GM12878 (cell line): ENCODE results near the gene NFE2. TPM values are rescaled to one million over a fixed set of nuclear protein-coding genes. Genes with fewer than 3 reads are reported as not detected.

Experiments
- BCL11A ChIP-seq: IDR thresholded peaks from 2 replicates; pipeline ENCODE4 v1.6.1; 2011; ENCODE audit warnings: low read depth, low read length
- BRCA1 ChIP-seq: IDR thresholded peaks from 2 replicates; pipeline ENCODE4 v1.6.1; 2011; ENCODE audit warnings: low read depth, low read length, improper control_type of control experiment
- CBFB ChIP-seq: IDR thresholded peaks from 2 replicates; pipeline ENCODE4 v1.6.1; 2016; ENCODE audit warnings: antibody characterized with exemption, low read depth
- CHD4 ChIP-seq: fragments of 200-600 bp; sonication (generic); IDR thresholded peaks from 2 replicates; pipeline ENCODE4 v1.6.1; 2016; ENCODE audit warnings: mild to moderate bottlenecking
- EGR1 ChIP-seq, 2 experiments: IDR thresholded peaks; 1 replicate in 1 of 2; 2 replicates in 1 of 2; pipeline ENCODE4 v1.6.1; 2011 to 2012; ENCODE audit warnings: low read depth in 2 of 2, low read length in 2 of 2, borderline replicate concordance in 1 of 2, mild to moderate bottlenecking in 1 of 2, moderate library complexity in 1 of 2
- FOXM1 ChIP-seq: IDR thresholded peaks from 2 replicates; pipeline ENCODE4 v1.6.1; 2012; ENCODE audit warnings: low read depth, mild to moderate bottlenecking, inconsistent platforms, low read length, moderate library complexity
- NBN ChIP-seq: fragments of 450-650 bp; IDR thresholded peaks from 2 replicates; pipeline ENCODE4 v1.6.1; 2016
- NFYA ChIP-seq: IDR thresholded peaks from 2 replicates; pipeline ENCODE4 v1.6.1; 2011; ENCODE audit warnings: low read depth, mild to moderate bottlenecking, low read length, improper control_type of control experiment, borderline replicate concordance
- NR2C1 ChIP-seq: fragments of 450-650 bp; IDR thresholded peaks from 2 replicates; pipeline ENCODE4 v1.6.1; 2017; ENCODE audit warnings: antibody characterized with exemption, mild to moderate bottlenecking, moderate library complexity
- NR2F1 ChIP-seq: fragments of 450-650 bp; conservative IDR thresholded peaks from 2 replicates; pipeline ENCODE4 v1.6.1; 2017; ENCODE audit warnings: mild to moderate bottlenecking
- PAX8 ChIP-seq: fragments of 450-650 bp; IDR thresholded peaks from 2 replicates; pipeline ENCODE4 v1.6.1; 2017; ENCODE audit warnings: mild to moderate bottlenecking, moderate library complexity
- SMAD1 ChIP-seq: fragments of 450-650 bp; IDR thresholded peaks from 2 replicates; pipeline ENCODE4 v1.6.1; 2018; ENCODE audit warnings: mild to moderate bottlenecking, low read depth; ENCODE audit not compliant: partially characterized antibody
- SMAD5 ChIP-seq: IDR thresholded peaks from 2 replicates; pipeline ENCODE4 v1.6.1; 2016; ENCODE audit warnings: antibody characterized with exemption, low read depth
- SMC3 ChIP-seq: IDR thresholded peaks from 2 replicates; pipeline ENCODE4 v1.6.1; 2011; ENCODE audit warnings: low read length, improper control_type of control experiment, borderline replicate concordance
- SREBF1 ChIP-seq: IDR thresholded peaks from 2 replicates; pipeline ENCODE4 v1.6.1; 2012; ENCODE audit warnings: mild to moderate bottlenecking, low read length
- YY1 ChIP-seq: IDR thresholded peaks from 2 replicates; pipeline ENCODE4 v1.6.1; 2011; ENCODE audit warnings: low read depth, mild to moderate bottlenecking, low read length
- polyA plus RNA-seq, 11 experiments: library from polyadenylated mRNA; depleted of rRNA in 4 of 11; unstranded in 6 of 11; stranded (reverse) in 5 of 11; fragments of >200 nt; fragmentation: Nextera tagmentation in 4 of 11; fragmentation: Illumina TruSeq in 1 of 11; extraction: Ambion mirVana in 4 of 11; extraction: Trizol in 1 of 11; gene quantifications; 1 replicate in 1 of 11; 2 replicates in 10 of 11; pipeline versions ENCODE4 v1.2.1 to v1.2.3, GENCODE V29; 2011 to 2016; ENCODE audit warnings: inconsistent platforms in 2 of 11, missing spikeins in 2 of 11, low read depth in 1 of 11
- total RNA-seq, 4 experiments: library from RNA; depleted of rRNA in 3 of 4; stranded (reverse); fragments of >200 nt in 3 of 4; fragmentation: Illumina TruSeq in 1 of 4; extraction: Trizol in 1 of 4; gene quantifications; 2 replicates each; pipeline versions ENCODE4 v1.2.1 to v1.2.3, GENCODE V29; 2013 to 2021
- TF ChIP-seq, protein P1 (sequence below): fragments of 450-650 bp; IDR thresholded peaks from 2 replicates; pipeline ENCODE4 v1.6.1; 2017; ENCODE audit warnings: low read depth, mild to moderate bottlenecking, moderate library complexity
- TF ChIP-seq, protein P2 (sequence below): fragments of 450-650 bp; IDR thresholded peaks from 2 replicates; pipeline ENCODE4 v1.6.1; 2017; ENCODE audit warnings: mild to moderate bottlenecking, moderate library complexity
- TF ChIP-seq, protein P3 (sequence below): IDR thresholded peaks from 2 replicates; pipeline ENCODE4 v1.6.1; 2011; ENCODE audit warnings: low read depth, low read length, improper control_type of control experiment, borderline replicate concordance
- TF ChIP-seq, protein P4 (sequence below): fragments of 450-650 bp; formaldehyde crosslinking; IDR thresholded peaks from 2 replicates; pipeline ENCODE4 v1.4.0; 2022; ENCODE audit warnings: mild to moderate bottlenecking, moderate library complexity

NFE2 gene
- total and polyA plus RNA-seq, 10 of the 15 experiments (the other 5 are each of a cell fraction or from before 2014, with no cell fraction given): 0.06 to 0.28 TPM; not detected in 8

DNA sequence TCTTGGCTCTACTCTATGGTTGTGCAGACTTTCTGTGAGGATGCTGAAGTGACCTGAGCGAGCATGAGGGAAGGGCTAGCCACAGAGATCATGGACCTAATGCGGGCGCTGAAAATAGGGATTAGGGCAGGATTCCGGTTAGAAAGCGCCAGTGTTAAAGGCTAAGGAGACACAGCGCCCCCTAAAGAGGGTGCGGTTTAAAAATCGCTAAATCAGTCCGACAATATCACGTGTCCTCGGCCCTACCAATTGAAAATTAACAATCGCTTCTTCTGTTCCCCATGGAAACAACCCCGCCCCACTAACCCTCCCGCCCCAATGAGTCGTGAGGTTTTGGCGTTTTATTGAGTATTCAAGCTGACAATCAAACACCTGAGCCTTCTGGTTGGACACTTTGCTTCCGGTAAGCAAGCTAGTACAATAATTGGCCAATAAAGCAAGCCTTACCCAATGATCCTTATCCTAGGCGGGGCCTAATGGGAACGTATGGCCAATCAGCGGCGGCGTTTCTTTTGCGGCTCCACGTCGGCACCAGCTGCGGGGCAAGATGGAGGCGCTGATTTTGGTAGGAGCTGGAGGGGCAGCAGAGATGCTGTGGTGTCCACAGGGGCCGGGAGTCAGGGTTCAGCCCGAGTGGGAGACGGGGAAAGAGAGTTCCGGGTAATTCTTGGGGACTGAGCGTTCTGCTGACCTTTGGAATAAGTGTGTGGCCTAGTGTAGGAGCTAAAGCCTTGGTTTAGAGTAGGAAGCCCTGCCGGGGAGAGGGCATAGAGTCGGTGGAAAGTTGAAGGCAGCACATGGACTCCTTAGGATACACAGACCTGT, 24.0 kb upstream of the NFE2 start, which contains the start of gene COPZ1 (continued):
- TF ChIP-seq SREBF1: 0 out of 2 replicates have a peak, but pooled peaks have one; percentile 6
- TF ChIP-seq FOXM1: peak; percentile 35; the same call in 1 of the 2 replicates
- TF ChIP-seq SMAD5: peak; percentile 73; the same call in 1 of the 2 replicates
- peak; percentile 83 for TF ChIP-seq CBFB
- peak; percentile 32; the same call in 1 of the 2 replicates for TF ChIP-seq SMC3
- peak; percentile 84; the same call in 1 of the 2 replicates for TF ChIP-seq PAX8
- peak; percentile 73; the same call in 1 of the 2 replicates for TF ChIP-seq NFYA
- TF ChIP-seq, protein P1, sequence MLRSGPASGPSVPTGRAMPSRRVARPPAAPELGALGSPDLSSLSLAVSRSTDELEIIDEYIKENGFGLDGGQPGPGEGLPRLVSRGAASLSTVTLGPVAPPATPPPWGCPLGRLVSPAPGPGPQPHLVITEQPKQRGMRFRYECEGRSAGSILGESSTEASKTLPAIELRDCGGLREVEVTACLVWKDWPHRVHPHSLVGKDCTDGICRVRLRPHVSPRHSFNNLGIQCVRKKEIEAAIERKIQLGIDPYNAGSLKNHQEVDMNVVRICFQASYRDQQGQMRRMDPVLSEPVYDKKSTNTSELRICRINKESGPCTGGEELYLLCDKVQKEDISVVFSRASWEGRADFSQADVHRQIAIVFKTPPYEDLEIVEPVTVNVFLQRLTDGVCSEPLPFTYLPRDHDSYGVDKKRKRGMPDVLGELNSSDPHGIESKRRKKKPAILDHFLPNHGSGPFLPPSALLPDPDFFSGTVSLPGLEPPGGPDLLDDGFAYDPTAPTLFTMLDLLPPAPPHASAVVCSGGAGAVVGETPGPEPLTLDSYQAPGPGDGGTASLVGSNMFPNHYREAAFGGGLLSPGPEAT: peak; percentile 96
- no peak for TF ChIP-seq BCL11A
- TF ChIP-seq NR2C1: peak; percentile 14; the same call in 1 of the 2 replicates
- TF ChIP-seq, protein P2, sequence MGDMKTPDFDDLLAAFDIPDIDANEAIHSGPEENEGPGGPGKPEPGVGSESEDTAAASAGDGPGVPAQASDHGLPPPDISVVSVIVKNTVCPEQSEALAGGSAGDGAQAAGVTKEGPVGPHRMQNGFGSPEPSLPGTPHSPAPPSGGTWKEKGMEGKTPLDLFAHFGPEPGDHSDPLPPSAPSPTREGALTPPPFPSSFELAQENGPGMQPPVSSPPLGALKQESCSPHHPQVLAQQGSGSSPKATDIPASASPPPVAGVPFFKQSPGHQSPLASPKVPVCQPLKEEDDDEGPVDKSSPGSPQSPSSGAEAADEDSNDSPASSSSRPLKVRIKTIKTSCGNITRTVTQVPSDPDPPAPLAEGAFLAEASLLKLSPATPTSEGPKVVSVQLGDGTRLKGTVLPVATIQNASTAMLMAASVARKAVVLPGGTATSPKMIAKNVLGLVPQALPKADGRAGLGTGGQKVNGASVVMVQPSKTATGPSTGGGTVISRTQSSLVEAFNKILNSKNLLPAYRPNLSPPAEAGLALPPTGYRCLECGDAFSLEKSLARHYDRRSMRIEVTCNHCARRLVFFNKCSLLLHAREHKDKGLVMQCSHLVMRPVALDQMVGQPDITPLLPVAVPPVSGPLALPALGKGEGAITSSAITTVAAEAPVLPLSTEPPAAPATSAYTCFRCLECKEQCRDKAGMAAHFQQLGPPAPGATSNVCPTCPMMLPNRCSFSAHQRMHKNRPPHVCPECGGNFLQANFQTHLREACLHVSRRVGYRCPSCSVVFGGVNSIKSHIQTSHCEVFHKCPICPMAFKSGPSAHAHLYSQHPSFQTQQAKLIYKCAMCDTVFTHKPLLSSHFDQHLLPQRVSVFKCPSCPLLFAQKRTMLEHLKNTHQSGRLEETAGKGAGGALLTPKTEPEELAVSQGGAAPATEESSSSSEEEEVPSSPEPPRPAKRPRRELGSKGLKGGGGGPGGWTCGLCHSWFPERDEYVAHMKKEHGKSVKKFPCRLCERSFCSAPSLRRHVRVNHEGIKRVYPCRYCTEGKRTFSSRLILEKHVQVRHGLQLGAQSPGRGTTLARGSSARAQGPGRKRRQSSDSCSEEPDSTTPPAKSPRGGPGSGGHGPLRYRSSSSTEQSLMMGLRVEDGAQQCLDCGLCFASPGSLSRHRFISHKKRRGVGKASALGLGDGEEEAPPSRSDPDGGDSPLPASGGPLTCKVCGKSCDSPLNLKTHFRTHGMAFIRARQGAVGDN: no peak
- TF ChIP-seq NBN: peak; percentile 34
- TF ChIP-seq, protein P3, sequence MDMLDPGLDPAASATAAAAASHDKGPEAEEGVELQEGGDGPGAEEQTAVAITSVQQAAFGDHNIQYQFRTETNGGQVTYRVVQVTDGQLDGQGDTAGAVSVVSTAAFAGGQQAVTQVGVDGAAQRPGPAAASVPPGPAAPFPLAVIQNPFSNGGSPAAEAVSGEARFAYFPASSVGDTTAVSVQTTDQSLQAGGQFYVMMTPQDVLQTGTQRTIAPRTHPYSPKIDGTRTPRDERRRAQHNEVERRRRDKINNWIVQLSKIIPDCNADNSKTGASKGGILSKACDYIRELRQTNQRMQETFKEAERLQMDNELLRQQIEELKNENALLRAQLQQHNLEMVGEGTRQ: peak; percentile 81
- TF ChIP-seq BRCA1: no peak
- TF ChIP-seq CHD4: no peak
- TF ChIP-seq, protein P4, sequence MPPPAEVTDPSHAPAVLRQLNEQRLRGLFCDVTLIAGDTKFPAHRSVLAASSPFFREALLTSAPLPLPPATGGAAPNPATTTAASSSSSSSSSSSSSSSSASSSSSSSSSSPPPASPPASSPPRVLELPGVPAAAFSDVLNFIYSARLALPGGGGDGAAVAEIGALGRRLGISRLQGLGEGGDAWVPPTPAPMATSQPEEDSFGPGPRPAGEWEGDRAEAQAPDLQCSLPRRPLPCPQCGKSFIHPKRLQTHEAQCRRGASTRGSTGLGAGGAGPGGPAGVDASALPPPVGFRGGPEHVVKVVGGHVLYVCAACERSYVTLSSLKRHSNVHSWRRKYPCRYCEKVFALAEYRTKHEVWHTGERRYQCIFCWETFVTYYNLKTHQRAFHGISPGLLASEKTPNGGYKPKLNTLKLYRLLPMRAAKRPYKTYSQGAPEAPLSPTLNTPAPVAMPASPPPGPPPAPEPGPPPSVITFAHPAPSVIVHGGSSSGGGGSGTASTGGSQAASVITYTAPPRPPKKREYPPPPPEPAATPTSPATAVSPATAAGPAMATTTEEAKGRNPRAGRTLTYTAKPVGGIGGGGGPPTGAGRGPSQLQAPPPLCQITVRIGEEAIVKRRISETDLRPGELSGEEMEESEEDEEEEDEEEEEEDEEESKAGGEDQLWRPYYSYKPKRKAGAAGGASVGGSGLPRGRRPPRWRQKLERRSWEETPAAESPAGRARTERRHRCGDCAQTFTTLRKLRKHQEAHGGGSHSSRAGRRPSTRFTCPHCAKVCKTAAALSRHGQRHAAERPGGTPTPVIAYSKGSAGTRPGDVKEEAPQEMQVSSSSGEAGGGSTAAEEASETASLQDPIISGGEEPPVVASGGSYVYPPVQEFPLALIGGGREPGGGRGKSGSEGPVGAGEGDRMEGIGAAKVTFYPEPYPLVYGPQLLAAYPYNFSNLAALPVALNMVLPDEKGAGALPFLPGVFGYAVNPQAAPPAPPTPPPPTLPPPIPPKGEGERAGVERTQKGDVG (CRISPR knock-in tag): no peak
- TF ChIP-seq EGR1 (IDR thresholded peaks at IDR 0.05; ENCODE audit: borderline replicate concordance in 1 of 2, low read depth in 2 of 2, low read length in 2 of 2): no peak
- no peak for TF ChIP-seq SMAD1
- TF ChIP-seq YY1: peak; percentile 96
- peak; percentile 21; the same call in 1 of the 2 replicates for TF ChIP-seq NR2F1
